ENCODE measurements around the gene CD68.

The CD68 gene

GRCh38 chr17:7552621-7553051 lies 26.8 kb upstream of the CD68 start:
- no peak for TF ChIP-seq CTCF (IDR thresholded peaks at IDR 0.05; ENCODE audit: low read depth, low read length)
- Histone ChIP-seq H3K27me3 (ENCODE audit: insufficient read depth, low read depth, severe bottlenecking) (no peaks in the 10 kb centered on the region), H3K4me3 (ENCODE audit: low read depth, low read length) (no peak overlapping the region), H3K9me3 (ENCODE audit: severe bottlenecking) (no peaks in the 10 kb centered on the region), H3K27ac (no peak overlapping the region), H3K36me3 (no peaks in the 10 kb centered on the region)
- no peak for DNase-seq

- Histone ChIP-seq H3K36me3 (no peaks in the 10 kb centered on the region), H3K27me3 (ENCODE audit: insufficient read depth, low read depth, severe bottlenecking) (no peaks in the 10 kb centered on the region), H3K27ac (no peak overlapping the region), H3K9me3 (ENCODE audit: severe bottlenecking) (no peaks in the 10 kb centered on the region), H3K4me3 (ENCODE audit: low read depth, low read length) (no peak overlapping the region)
- no peak for TF ChIP-seq CTCF (IDR thresholded peaks at IDR 0.05; ENCODE audit: low read depth, low read length)
- DNase-seq, result no peak
These were observed 26.1 kb upstream of the CD68 start for GRCh38 chr17:7553356-7553755.

- no peaks in the 10 kb centered on the region for H3K36me3 ChIP-seq
- H3K27me3 ChIP-seq (ENCODE audit: insufficient read depth, low read depth, severe bottlenecking), result no peaks in the 10 kb centered on the region
These were observed 24.0 kb upstream of the CD68 start for GRCh38 chr17:7555320-7555948.

GRCh38 chr17:7556627-7557026 lies 22.8 kb upstream of the CD68 start:
- Histone ChIP-seq H3K27me3 (ENCODE audit: insufficient read depth, low read depth, severe bottlenecking) (no peaks in the 10 kb centered on the region), H3K27ac (no peak overlapping the region), H3K36me3 (0 out of 2 replicates have a peak, but pooled peaks cover 4% of the 10 kb centered on the region), H3K9me3 (ENCODE audit: severe bottlenecking) (no peaks in the 10 kb centered on the region), H3K4me3 (ENCODE audit: low read depth, low read length) (no peak overlapping the region)
- no peak for TF ChIP-seq CTCF (IDR thresholded peaks at IDR 0.05; ENCODE audit: low read depth, low read length)
- DNase-seq, result no peak

More at GRCh38 chr17:7555320-7555948, 24.0 kb upstream of the CD68 start:
- Histone ChIP-seq H3K4me3 (ENCODE audit: low read depth, low read length) (no peak overlapping the region), H3K27ac (no peak overlapping the region), H3K9me3 (ENCODE audit: severe bottlenecking) (no peaks in the 10 kb centered on the region)
- peak; percentile 33; the same call in 1 of the 2 replicates for TF ChIP-seq CTCF (IDR thresholded peaks at IDR 0.05; ENCODE audit: low read depth, low read length)
- DNase-seq, result no peak

- peaks cover 6% of the 10 kb centered on the region; the same call in 1 of the 2 replicates for H3K36me3 ChIP-seq
- H3K27me3 ChIP-seq (ENCODE audit: insufficient read depth, low read depth, severe bottlenecking), result no peaks in the 10 kb centered on the region
- TF ChIP-seq CTCF (IDR thresholded peaks at IDR 0.05; ENCODE audit: low read depth, low read length), result no peak
- no peak overlapping the region for H3K27ac ChIP-seq
- H3K9me3 ChIP-seq (ENCODE audit: severe bottlenecking), result no peaks in the 10 kb centered on the region
- no peak overlapping the region for H3K4me3 ChIP-seq (ENCODE audit: low read depth, low read length)
- no peak for DNase-seq
These were observed 22.2 kb upstream of the CD68 start for GRCh38 chr17:7557147-7557764.
